Fibroblast of lung (primary cell): ENCODE data around the gene KIAA2012. TPM values are rescaled to one million over a fixed set of nuclear protein-coding genes. Genes with fewer than 3 reads are reported as not detected.

ENCODE experiments used
- DNase-seq, 2 donors: peaks; one replicate each; pipeline versions ENCODE4 v3.0.0 to v3.0.0-alpha.2; 2010; ENCODE audit warnings: low read depth in 2 of 2
- H2AFZ ChIP-seq: 2 replicates; pipeline ENCODE4 v1.5.1; 2012; ENCODE audit warnings: low read length, control low read depth, inconsistent platforms
- H3K27ac ChIP-seq: 2 replicates; pipeline ENCODE4 v1.5.1; 2011; ENCODE audit warnings: low read length, control low read depth; ENCODE audit not compliant: insufficient read depth
- H3K27me3 ChIP-seq: 2 replicates; pipeline ENCODE4 v1.5.1; 2011; ENCODE audit warnings: mild to moderate bottlenecking, low read length; ENCODE audit not compliant: control insufficient read depth, insufficient read depth
- H3K36me3 ChIP-seq: 2 replicates; pipeline ENCODE4 v1.5.1; 2011; ENCODE audit warnings: low read length; ENCODE audit not compliant: control insufficient read depth, insufficient read depth
- H3K4me1 ChIP-seq: 2 replicates; pipeline ENCODE4 v1.5.1; 2011; ENCODE audit warnings: low read length; ENCODE audit not compliant: control insufficient read depth, insufficient read depth; ENCODE audit errors: extremely low read depth
- H3K4me2 ChIP-seq: 2 replicates; pipeline ENCODE4 v1.5.1; 2011; ENCODE audit warnings: low read length, control low read depth; ENCODE audit not compliant: insufficient read depth; ENCODE audit errors: extremely low read depth
- H3K4me3 ChIP-seq, 4 experiments: fragments of 200-600 bp in 1 of 4; sonication (generic) in 1 of 4; replicated peaks in 1 of 4; 2 replicates each; pipeline ENCODE4 v1.5.1; 2011 to 2016; ENCODE audit warnings: low read length in 4 of 4, low read depth in 3 of 4, mild to moderate bottlenecking in 3 of 4, control low read depth in 2 of 4, inconsistent platforms in 1 of 4, mixed read lengths in 1 of 4; ENCODE audit not compliant: insufficient read depth in 1 of 4; ENCODE audit errors: control extremely low read depth in 1 of 4
- H3K79me2 ChIP-seq: 2 replicates; pipeline ENCODE4 v1.5.1; 2012; ENCODE audit warnings: mild to moderate bottlenecking, low read length, inconsistent platforms; ENCODE audit not compliant: control insufficient read depth, insufficient read depth
- H3K9ac ChIP-seq: 2 replicates; pipeline ENCODE4 v1.5.1; 2011; ENCODE audit warnings: mild to moderate bottlenecking, low read length, control low read depth; ENCODE audit not compliant: insufficient read depth
- H3K9me3 ChIP-seq: 2 replicates; pipeline ENCODE4 v1.5.1; 2012; ENCODE audit warnings: low read depth, low read length; ENCODE audit not compliant: control insufficient read depth, insufficient read depth
- H4K20me1 ChIP-seq: 2 replicates; pipeline ENCODE4 v1.5.1; 2011; ENCODE audit warnings: low read length; ENCODE audit not compliant: control insufficient read depth, insufficient read depth; ENCODE audit errors: extremely low read depth
- EZH2 ChIP-seq: IDR thresholded peaks from 2 replicates; pipeline ENCODE4 v1.5.1; 2012; ENCODE audit warnings: low read length, control low read depth, mild to moderate bottlenecking; ENCODE audit errors: missing control alignments
- polyA plus RNA-seq, 2 donors: library from polyadenylated mRNA; depleted of rRNA in 1 of 2; stranded (reverse) in 1 of 2; unstranded in 1 of 2; fragments of >200 nt; gene quantifications; 2 replicates each; pipeline ENCODE4 v1.2.1, GENCODE V29; 2011 to 2012; ENCODE audit warnings: missing spikeins in 1 of 2
- total RNA-seq: library from RNA; depleted of rRNA; stranded (reverse); fragments of >200 nt; gene quantifications from 2 replicates; pipeline ENCODE4 v1.2.1, GENCODE V29; 2014
- TF ChIP-seq, protein P1 (sequence below), 2 donors: IDR thresholded peaks in 1 of 2; conservative IDR thresholded peaks in 1 of 2; 1 replicate in 1 of 2; 2 replicates in 1 of 2; pipeline ENCODE4 v1.5.1; 2011 to 2012; ENCODE audit warnings: low read length in 2 of 2, control low read depth in 1 of 2, inconsistent platforms in 1 of 2, low read depth in 1 of 2, mild to moderate bottlenecking in 1 of 2

KIAA2012 gene
- total and polyA plus RNA-seq, 2 donors (not counting 1 experiment from before 2014, with no cell fraction given) = 0.09 TPM; not detected in 1

DNA sequence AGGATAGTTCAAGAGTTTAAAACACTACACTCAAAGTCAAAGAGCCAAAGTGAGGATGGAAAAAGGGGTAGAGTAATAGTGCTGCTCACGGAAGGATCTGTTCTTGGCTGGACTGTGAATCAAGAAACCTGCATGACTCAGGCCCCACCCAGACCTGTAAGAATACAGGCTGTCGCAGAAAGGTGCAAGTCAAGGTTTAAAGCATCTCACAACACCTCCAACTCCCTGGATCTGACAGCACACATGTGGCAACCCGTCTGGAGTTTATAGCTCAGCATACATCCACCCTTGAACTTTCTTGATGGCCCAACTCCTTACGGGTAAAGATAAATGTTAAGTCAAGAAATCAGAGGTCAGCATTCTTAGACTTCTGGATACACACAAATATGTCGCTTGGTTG is 6.3 kb downstream of the KIAA2012 start:
- no peaks in the 10 kb centered on the region for H3K79me2 ChIP-seq
- no peak overlapping the region for H2AFZ ChIP-seq
- H3K27me3 ChIP-seq = no peaks in the 10 kb centered on the region
- TF ChIP-seq, protein P1, sequence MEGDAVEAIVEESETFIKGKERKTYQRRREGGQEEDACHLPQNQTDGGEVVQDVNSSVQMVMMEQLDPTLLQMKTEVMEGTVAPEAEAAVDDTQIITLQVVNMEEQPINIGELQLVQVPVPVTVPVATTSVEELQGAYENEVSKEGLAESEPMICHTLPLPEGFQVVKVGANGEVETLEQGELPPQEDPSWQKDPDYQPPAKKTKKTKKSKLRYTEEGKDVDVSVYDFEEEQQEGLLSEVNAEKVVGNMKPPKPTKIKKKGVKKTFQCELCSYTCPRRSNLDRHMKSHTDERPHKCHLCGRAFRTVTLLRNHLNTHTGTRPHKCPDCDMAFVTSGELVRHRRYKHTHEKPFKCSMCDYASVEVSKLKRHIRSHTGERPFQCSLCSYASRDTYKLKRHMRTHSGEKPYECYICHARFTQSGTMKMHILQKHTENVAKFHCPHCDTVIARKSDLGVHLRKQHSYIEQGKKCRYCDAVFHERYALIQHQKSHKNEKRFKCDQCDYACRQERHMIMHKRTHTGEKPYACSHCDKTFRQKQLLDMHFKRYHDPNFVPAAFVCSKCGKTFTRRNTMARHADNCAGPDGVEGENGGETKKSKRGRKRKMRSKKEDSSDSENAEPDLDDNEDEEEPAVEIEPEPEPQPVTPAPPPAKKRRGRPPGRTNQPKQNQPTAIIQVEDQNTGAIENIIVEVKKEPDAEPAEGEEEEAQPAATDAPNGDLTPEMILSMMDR (conservative IDR thresholded peaks at IDR 0.05 in 1 of 2, IDR thresholded peaks at IDR 0.05 in 1 of 2; ENCODE audit: low read depth in 1 of 2, low read length in 2 of 2) = no peak
- TF ChIP-seq EZH2 = no peak
- H3K27ac ChIP-seq = no peak overlapping the region
- no peaks in the 10 kb centered on the region for H3K4me1 ChIP-seq
- no peaks in the 10 kb centered on the region for H3K36me3 ChIP-seq
- H3K4me3 ChIP-seq = no peak overlapping the region
- no peak overlapping the region for H3K4me2 ChIP-seq
- H3K9ac ChIP-seq = no peak overlapping the region
- H3K9me3 ChIP-seq = no peaks in the 10 kb centered on the region
- no peaks in the 10 kb centered on the region for H4K20me1 ChIP-seq
- no peak for DNase-seq

DNA sequence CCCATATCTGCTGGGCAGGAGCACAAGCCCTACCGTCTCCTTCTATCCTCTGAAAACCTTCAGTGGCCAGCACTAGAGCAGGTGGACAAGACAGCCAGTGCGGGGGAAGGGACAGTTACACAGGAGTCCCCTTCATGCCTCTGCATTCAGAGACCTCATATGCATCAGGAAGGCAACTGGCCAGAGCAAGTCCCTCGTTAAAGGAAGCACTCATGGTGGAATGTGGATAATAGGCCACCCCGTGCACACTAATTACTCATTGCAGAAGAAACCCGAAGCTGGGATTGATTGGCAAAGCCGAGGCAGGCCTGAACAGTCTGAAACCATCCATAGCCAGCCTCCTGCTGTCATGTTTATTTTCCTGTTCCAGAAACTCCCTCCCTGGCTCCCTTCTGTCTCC is 11.2 kb downstream of the KIAA2012 start:
- H3K9me3 ChIP-seq = no peaks in the 10 kb centered on the region
- no peaks in the 10 kb centered on the region for H3K79me2 ChIP-seq

DNA sequence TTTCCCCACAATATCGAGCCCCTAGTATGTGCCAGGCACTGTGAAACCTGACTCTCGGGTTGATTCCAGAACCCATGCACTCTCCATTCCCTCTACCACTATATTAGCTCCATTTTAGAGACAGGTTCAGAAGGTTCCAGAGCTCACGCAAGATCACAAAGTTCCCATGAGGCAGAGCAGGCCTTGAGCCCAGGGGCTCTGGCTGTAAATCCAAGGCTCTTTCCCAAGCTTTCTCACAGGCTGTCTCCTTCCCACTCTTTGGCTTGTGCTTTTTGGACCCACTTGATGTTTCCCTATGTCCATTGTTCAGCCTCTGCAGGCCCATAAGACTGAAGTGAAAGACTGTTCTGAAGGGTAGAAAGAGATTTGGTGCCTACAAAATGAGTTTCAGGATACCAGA is 15.7 kb downstream of the KIAA2012 start:
- no peaks in the 10 kb centered on the region for H3K9me3 ChIP-seq
- H3K4me3 ChIP-seq = no peak overlapping the region
- peaks cover 2% of the 10 kb centered on the region for H3K27me3 ChIP-seq
- no peak overlapping the region for H2AFZ ChIP-seq
- no peak overlapping the region for H3K9ac ChIP-seq
- H3K36me3 ChIP-seq = no peaks in the 10 kb centered on the region
- no peaks in the 10 kb centered on the region for H4K20me1 ChIP-seq
- TF ChIP-seq EZH2 = no peak
- TF ChIP-seq, protein P1 (conservative IDR thresholded peaks at IDR 0.05 in 1 of 2, IDR thresholded peaks at IDR 0.05 in 1 of 2; ENCODE audit: low read depth in 1 of 2, low read length in 2 of 2) = no peak
- no peaks in the 10 kb centered on the region for H3K79me2 ChIP-seq
- H3K4me1 ChIP-seq = no peaks in the 10 kb centered on the region
- no peak overlapping the region for H3K4me2 ChIP-seq
- no peak for DNase-seq
- no peak overlapping the region for H3K27ac ChIP-seq

More for the DNA sequence above, 11.2 kb downstream of the KIAA2012 start:
- no peak for TF ChIP-seq EZH2
- TF ChIP-seq, protein P1 (conservative IDR thresholded peaks at IDR 0.05 in 1 of 2, IDR thresholded peaks at IDR 0.05 in 1 of 2; ENCODE audit: low read depth in 1 of 2, low read length in 2 of 2) = no peak
- Histone ChIP-seq H2AFZ (no peak overlapping the region), H3K27me3 (no peaks in the 10 kb centered on the region), H3K4me2 (no peak overlapping the region), H3K4me1 (no peaks in the 10 kb centered on the region), H3K36me3 (no peaks in the 10 kb centered on the region), H3K27ac (no peak overlapping the region), H4K20me1 (no peaks in the 10 kb centered on the region), H3K4me3 (no peak overlapping the region), H3K9ac (no peak overlapping the region)
- DNase-seq = peak; percentile 21 to 45
